ENCODE data around the gene TIGAR. TPM values are rescaled to one million over a fixed set of nuclear protein-coding genes. Genes with fewer than 3 reads are reported as not detected.
A peak's percentile ranks its signal among the peaks of the same experiment; 100 is the strongest.

The TIGAR gene
- total RNA-seq, 1 experiment from 2014 or later = 4.6 TPM

GRCh38 chr12:4275016-4275869 is 45.8 kb upstream of the TIGAR start:
- Histone ChIP-seq H3K9ac (ENCODE audit: low read length) (no peak overlapping the region), H3K4me1 (ENCODE audit: insufficient read depth, low read length) (no peaks in the 10 kb centered on the region), H3K9me3 (ENCODE audit: low read length) (no peaks in the 10 kb centered on the region), H3K79me2 (ENCODE audit: low read length) (no peaks in the 10 kb centered on the region), H3K36me3 (ENCODE audit: low read depth, low read length) (no peaks in the 10 kb centered on the region), H3K4me2 (ENCODE audit: low read length) (no peak overlapping the region), H4K20me1 (ENCODE audit: low read length) (no peaks in the 10 kb centered on the region), H3F3A (ENCODE audit: low read length, unreplicated experiment) (no peaks in the 10 kb centered on the region), H3K9me2 (replicated peaks; ENCODE audit: low read length) (no peaks in the 10 kb centered on the region), H3K27ac (ENCODE audit: low read length) (no peak overlapping the region), H3K27me3 (ENCODE audit: low read length) (peaks cover 81% of the 10 kb centered on the region), H3K4me3 (ENCODE audit: low read length) (no peak overlapping the region), H2AFZ (ENCODE audit: low read length) (no peak overlapping the region)
- TF ChIP-seq EZH2phosphoT487 (IDR thresholded peaks at IDR 0.05; ENCODE audit: borderline replicate concordance, low read length) (peak; percentile 77; the same call in 1 of the 2 replicates), CTCF (conservative IDR thresholded peaks at IDR 0.05; ENCODE audit: low read depth, low read length) (no peak), EZH2 (IDR thresholded peaks at IDR 0.05; ENCODE audit: low read length, unreplicated experiment) (no peak)
- no peak for DNase-seq
- intact Hi-C loops (cut with micrococcal nuclease) = no loop called here
- ChIA-PET POLR2A (ENCODE audit: unreplicated experiment) (no interaction called here), CTCF (no interaction called here)
- ATAC-seq = no peak
- no TSS peak for BruUV-seq (replicated peaks)

- H4K20me1 ChIP-seq (ENCODE audit: low read length) = no peaks in the 10 kb centered on the region
- TF ChIP-seq CTCF (conservative IDR thresholded peaks at IDR 0.05; ENCODE audit: low read depth, low read length) = no peak
- no peak for TF ChIP-seq EZH2 (IDR thresholded peaks at IDR 0.05; ENCODE audit: low read length, unreplicated experiment)
- no peak for TF ChIP-seq EZH2phosphoT487 (IDR thresholded peaks at IDR 0.05; ENCODE audit: borderline replicate concordance, low read length)
- no TSS peak for BruUV-seq (replicated peaks)
- no peaks in the 10 kb centered on the region for H3K4me1 ChIP-seq (ENCODE audit: insufficient read depth, low read length)
- ChIA-PET POLR2A (ENCODE audit: unreplicated experiment) (no interaction called here), CTCF (no interaction called here)
- no peak for ATAC-seq
- no peaks in the 10 kb centered on the region for H3K9me2 ChIP-seq (replicated peaks; ENCODE audit: low read length)
- H3K9me3 ChIP-seq (ENCODE audit: low read length) = no peaks in the 10 kb centered on the region
- no peaks in the 10 kb centered on the region for H3K79me2 ChIP-seq (ENCODE audit: low read length)
- H3K9ac ChIP-seq (ENCODE audit: low read length) = no peak overlapping the region
- no peak for DNase-seq
- H3F3A ChIP-seq (ENCODE audit: low read length, unreplicated experiment) = no peaks in the 10 kb centered on the region
- H3K4me3 ChIP-seq (ENCODE audit: low read length) = no peak overlapping the region
- H3K36me3 ChIP-seq (ENCODE audit: low read depth, low read length) = no peaks in the 10 kb centered on the region
- no peak overlapping the region for H2AFZ ChIP-seq (ENCODE audit: low read length)
- peaks cover 82% of the 10 kb centered on the region for H3K27me3 ChIP-seq (ENCODE audit: low read length)
- intact Hi-C loops (cut with micrococcal nuclease) = loop anchor here (2.0 kb wide), 2 partner anchors 169 to 281 kb away; no protein-coding TSS in a partner anchor
- H3K4me2 ChIP-seq (ENCODE audit: low read length) = no peak overlapping the region
- no peak overlapping the region for H3K27ac ChIP-seq (ENCODE audit: low read length)
Observed at GRCh38 chr12:4275870-4276301, 45.1 kb upstream of the TIGAR start.

Measured in PC-3 (cell line).